ENCODE results near the gene POLR3A.

POLR3A gene

DNA sequence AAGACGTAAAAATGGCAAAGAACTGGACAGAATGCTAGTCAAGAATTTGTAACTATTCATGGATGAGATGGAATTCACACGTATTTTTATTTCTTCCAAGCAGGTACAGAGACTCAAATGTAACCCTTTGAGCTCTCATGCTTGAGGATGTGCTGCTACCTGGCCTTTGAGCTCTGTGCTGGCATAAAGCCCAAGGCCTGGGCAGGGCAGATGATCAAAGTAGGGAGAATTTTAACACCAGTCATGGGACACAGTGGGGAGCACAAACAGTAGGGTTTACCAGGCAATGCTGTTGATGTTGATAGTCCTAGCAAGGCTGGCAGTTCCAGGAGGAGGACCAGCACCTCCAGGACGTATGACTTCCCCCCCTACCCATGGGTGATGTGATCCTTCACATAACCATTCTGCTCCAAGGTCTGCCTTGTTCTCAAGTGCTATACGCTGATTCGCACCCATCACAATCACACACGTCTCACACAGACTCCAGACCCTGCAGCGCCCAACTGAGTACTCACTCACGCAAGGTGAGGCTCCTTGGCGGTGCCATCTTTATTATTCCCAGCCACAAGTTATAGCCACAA lies 54.1 kb downstream of the POLR3A start:
- no peak for DNase-seq

DNA sequence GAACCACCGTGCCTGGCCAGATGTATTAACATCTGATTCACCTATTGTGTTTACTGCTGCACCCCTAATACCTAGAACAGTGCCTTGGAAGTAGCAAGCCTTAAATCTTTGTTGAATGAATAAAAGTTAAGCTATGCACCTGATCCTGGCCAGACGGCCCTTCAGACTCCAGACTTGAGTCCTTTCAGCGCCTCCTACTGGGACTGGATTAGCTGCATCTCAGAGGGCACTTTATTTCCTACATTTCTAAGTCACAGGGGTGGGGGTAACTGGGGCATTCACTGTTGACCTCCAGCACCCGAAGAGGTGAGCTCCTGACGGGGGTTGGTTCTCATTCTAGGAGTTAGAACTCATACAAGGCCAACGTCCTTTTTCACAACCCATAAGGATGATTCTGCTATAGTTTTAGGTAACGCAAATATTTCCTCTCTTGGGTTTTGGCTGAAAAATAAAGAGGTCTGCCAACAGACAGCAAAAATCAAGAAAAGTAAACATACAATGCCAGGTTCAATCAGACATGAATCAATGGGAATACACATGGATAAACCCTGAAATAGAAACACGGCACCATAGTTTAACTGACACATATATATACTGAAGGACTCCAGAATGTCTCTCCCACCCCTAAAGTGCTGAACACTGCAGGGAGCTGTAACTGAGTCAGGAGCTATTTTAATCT lies 54.8 kb downstream of the POLR3A start:
- no peak for DNase-seq

DNA sequence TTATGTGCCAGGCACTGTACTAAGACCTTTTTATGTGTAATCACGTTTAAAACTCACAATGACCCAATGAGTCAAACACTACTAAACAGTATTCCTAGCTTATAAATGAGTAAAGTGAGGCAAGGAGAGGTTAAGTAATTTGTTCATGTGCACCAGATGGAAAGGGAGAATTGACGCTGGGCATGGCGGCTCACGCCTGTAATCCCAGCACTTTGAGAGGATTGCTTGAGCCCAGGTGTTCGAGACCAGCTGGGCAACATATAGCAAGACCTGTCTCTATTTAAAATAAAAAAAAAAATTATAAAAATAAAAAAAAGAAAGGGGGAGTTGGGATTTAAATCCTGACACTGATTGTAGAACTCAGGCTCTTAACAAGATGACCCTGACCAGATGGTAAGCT lies 56.0 kb downstream of the POLR3A start:
- DNase-seq, result no peak

DNA sequence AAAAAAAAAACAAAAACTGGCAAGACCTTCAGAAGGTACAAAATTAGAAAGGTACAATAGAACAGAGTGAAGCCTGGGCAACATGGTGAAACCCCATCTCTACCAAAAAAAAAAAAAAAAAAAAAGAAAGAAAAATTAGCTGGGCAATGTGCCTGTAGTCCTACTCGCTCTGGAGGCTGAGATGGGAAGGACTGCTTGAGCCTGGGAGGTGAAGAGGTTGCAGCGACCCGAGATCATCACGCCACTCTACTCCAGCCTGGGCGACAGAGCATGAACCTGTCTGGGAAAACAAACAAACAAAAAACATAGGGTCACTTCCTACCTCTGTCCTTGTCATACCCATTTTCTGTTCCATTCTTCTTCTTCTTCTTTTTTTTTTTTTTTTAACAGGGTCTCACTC lies 57.2 kb downstream of the POLR3A start:
- DNase-seq, result no peak

DNA sequence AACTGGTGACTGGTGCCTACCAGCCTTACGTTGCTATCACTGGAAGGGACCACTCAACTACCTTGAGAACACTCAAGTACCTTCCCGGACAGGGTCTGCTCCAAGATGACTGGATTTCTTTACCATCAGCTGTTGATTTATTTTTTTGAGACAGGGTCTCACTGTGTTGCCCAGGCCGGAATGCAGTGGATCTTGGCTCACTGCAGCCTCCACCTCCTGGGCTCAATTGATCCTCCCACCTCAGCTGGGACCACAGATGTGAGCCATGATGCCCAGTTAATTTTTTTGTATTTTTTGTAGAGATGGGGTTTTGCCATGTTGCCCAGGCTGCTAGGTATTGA lies 57.5 kb downstream of the POLR3A start:
- DNase-seq, result no peak

DNA sequence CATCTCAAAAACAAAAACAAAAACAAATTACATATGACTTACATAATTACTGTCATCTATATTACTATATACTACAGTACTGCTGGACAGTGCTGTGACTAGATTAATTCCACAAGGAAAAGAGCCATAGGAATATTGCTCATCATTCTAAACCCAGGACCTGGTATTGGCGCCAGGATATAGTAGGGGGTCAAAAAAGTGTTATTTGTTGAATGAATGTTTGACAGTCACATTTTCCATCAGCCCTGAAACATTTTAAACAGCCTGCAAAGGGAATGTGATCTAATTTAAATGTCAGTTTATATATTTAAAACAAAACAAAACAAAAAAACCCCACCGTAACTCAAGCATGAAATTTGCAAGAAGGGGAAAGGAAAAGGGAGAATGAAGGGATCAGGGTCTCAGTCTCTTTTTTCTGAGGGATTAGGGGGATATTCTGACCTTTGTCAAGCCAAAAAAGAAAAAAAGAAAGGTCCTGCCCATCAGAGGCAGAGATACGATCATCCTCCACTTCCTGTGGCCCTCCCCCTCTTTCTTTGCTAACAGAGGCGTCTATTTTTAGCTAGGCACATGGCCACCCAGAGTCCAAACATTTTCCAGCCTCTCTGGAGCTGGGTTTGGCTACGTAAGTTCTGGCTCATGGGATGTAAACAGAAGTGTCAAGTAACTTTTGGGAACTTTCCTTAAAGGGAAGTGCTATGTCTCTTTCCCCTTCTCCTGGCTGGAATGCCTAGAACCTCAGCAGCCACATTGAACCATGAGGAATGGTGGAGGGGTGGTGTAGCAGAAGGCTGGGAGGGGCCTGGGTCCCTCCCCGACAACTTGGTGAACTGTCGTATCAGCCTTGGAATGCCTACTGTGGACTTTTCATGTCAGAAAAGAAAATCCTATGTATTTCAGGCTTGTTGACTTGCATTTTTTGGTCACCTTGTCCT lies 58.2 kb downstream of the POLR3A start:
- DNase-seq, result no peak

DNA sequence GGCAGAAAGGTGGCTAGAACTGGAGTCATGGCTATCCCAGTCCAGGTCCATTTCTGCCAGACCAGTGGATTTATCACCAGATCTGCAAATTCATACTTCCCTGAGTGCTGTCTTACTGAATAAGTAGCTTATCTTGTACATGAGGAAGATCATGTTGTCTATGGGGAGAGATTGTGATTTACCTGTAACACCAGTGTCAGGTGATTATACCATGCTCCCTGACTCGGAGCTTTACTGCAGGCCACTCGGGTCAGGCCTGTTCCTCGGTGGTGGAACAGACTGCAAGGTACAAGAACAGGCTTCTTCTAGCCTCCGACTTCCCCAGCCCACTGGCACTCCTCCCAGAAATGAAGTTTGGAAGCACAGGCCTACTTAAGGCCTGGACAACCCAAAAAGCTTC lies 60.2 kb downstream of the POLR3A start:
- no peak for DNase-seq

DNA sequence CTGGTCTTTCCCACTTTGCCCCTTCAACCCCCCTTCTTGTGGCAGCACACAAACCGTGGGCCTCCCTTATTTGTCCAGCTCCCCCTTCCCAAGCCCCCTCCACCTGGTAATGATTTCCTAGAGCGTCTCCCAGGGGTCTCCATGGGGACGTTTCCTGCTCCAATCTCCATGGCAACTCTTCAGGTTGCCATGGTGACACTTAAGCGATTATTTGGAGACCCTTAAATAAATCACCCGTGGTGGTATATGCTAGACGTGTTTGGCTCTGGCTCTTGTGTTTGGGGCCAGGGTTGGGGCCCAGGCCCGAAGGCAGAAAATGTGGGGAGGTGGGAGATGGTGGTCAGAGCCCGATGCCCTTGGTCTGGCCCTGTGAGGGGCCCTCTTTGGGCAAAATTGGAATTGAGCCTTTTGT lies 61.7 kb downstream of the POLR3A start:
- no peak for DNase-seq

DNA sequence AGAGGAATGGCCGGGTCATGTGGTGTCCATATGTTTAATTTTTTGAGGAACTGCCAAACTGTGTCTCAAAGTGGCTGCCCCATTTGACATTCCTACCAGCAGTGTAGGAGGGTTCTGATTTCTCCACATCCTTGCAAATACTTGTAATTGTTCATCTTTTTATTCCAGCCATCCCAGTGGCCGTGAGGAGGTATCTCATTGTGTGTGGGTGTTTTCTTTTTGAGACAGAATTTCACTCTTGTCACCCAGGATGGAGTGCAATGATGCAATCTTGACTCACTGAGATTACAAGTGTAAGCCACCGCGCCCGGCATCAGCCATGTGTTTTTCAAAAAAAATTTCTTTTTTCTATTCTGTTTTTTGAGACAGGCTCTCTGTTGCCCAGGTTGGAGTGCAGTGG lies 64.0 kb downstream of the POLR3A start:
- no peak for DNase-seq

DNA sequence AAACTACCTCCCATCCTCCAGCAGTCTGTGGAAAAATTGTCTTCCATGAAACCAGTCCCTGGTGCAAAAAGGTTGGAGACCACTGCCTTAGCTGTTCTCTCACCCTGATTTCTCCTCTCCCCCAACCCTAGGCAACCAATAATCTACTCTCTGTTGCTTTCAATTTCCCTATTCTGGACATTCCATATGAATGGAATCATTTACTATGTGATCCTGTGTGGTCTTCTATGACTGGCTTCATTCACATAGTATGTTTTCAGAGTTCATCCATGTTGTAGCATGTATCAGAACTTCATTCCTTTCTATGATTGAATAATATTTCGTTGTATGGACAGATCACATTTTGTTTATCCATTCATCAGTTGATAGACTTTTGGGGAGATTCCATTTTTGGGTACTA lies 64.5 kb downstream of the POLR3A start:
- DNase-seq, result no peak

DNA sequence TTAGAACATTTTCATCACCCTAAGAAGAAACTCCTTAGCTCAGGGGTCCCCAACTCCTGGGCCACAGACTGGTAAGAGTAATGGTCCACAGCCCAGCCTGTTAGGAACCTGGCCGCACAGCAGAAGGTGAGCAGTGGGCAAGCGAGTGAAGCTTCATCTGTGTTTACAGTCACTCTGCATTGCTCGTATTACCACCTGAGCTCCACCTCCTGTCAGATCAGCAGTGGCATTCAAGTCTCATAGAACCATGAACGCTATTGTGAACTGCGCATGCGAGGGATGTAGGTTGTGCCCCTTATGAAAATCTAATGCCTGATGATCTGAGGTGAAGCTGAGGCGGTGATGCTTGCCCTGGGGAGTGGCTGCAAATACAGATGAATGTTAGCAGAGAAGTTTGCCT lies 65.4 kb downstream of the POLR3A start:
- no peak for DNase-seq

DNA sequence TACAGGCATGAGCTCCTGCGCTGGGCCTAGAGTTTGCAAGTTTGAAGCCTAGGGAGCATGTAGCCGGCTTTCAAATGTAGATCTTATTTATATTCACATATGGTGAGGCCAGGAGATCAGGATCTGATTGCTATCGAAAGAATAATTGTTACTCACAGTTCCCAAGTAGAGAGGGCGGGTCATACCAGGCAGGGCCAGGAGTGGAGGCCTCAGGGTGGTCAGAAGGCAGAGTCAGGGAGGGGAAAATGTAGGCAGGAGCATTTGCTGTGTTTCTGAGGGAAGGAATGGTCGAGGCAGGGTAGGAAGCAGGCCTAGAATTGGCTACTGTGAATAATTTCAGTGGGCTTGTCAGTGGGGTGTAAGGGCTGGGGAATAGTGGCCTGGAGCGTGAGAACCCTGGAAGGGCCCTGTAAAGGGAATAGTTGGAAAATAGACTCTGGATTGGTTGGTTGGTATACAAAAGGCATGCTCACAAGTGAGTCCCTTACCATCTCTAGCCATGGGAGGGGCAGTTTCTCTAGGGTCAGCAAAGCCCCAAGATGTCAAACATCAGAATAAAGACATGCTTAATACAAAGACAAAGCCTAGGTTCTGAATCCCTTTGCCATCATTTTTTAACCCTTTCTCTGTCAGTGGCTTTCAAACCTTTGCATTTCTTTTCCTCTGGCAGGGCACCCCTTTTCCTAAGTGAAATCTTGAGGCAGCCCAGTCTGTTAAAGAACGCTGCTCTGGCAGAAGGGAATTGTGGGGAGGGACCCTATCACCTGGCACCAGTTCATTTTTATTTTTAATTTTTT lies 66.8 kb downstream of the POLR3A start:
- no peak for DNase-seq

DNA sequence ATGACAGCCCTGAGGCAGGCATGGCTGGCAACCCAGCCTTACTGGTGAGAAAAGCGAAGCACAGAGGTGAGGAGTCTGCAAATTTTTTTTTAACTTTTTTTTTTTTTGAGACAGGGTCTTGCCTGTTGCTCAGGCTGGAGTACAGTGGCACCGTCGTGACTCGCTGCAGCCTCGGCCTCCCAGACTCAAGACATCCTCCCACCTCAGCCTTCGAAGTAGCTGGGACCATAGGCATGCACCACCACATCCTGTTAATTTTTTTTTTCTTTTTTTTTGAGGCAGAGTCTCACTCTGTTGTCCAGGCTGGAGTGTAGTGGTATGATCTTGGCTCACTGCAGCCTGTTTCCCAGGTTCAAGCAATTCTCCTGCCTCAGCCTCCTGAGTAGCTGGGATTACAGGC lies 67.6 kb downstream of the POLR3A start:
- DNase-seq, result no peak

DNA sequence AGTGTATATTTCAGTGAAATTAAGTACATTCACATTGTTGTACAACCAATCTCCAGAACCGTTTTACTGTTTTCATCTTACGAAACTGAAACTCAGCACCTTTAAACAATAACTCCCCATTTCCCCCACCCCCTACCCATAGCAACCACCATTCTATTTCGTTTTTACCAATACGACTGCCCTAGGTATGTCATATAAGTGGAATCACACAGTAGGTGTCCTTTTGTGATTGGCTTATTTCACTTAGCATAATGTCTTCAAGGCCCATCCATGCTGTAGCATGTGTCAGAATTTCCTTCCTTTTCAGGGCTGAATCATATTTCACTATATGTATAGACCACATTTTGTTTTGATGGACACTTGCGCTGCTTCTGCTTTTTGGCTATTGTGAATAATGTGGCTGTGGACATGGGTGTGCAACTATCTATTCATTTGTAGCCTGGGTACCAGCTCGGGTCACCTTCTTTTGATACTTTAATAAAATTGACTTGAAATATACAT lies 68.4 kb downstream of the POLR3A start:
- no peak for DNase-seq

DNA sequence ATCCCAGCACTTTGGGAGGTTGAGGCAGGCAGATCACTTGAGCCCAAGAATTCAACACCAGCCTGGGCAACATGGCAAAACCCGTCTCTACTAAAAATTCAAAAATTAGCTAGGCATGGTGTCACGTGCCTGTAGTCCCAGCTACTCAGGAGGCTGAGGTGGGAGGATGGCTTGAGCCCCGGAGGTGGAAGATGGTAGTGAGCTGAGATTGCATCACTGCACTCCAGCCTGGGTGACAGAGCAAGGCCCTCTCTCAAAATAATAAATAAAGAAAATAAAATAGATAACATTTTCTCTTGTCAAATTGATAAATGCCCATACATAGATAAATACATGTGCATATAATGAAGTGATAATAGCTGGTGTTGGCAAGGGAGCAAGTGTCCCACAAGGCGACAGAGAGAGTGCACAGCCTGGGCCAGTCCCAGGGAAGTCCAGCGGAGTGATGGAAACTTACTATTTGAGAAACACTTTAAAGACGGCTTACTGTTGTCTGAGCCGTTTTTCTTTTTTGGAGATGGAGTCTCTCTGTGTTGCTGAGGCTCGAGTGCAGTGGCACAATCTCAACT lies 69.3 kb downstream of the POLR3A start:
- no peak for DNase-seq

DNA sequence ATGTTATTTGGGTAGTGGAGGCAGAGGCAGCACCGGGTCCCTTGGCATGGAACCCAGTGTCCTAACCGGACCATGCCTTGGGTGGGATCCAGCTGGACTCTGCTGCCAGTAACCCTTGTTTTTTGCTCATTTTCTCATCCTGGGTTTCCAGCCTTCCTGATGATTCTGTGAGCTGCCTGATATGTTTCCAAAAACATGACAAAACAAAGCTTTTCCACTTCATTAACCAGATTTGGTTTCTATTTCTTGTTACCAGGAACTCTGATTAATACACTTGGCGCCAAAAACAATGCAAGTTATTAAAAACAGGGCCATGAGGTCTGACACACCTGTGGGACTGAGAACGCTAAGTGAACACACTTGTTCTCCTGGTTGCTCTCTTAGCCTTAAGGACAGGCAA lies 69.9 kb downstream of the POLR3A start:
- DNase-seq, result no peak

DNA sequence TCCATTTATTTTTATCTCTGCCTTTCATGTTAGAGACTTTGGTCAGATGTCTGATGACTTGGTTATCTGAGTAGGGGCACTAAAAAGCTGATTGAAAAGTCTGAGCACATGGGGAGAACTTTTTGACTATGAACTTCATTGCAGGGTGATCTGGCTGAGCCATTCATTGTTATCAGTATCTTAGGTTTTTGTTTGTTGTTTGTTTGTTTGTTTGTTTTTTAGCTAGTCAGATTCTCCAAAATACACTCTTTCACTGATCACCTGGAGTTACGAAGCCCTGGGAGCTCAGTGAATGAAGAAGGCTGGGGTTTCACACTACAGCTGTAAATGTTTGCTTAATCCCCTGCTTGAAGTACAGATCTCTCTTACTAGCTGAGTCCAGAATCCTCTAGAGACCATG lies 74.2 kb downstream of the POLR3A start:
- no peak for DNase-seq

DNA sequence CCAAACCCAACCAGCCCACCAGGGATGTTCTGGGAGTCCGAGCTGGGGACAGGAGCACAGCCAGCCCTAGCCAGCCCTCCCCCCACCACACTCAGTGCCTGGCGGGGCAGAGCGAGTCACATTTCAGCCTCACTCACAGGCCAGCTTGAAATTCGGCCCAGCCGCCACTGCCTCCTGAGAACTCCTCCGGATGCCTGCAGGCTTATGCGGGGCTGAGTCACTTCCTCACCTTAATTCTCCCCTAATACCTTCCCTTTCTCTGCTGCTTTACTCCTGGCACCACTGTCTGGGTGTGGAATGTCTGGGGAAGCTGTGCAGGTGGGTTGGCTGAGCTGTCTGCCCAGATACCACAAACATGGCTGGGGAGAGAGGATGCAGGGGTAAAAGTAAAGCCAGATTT lies 80.1 kb downstream of the POLR3A start:
- no peak for DNase-seq

DNA sequence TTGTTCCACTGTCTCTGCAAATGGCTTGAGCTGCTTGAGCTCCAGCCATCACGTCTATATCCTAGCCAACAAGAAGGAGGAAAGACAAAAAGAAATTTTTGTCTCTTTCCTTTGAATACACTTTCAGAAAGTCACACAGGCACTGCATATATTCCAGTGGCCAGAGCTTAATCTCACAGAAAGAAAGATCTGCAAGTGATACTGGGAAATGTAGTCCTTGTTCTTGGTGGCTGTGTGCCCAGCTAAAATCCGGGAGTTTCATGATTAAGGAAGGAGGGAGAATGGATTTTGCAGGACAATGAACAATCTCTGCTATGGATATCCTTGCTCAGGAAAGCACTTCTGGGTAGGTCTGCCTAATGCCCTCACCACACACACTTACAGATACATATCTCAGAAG lies 83.2 kb downstream of the POLR3A start:
- DNase-seq, result no peak

DNA sequence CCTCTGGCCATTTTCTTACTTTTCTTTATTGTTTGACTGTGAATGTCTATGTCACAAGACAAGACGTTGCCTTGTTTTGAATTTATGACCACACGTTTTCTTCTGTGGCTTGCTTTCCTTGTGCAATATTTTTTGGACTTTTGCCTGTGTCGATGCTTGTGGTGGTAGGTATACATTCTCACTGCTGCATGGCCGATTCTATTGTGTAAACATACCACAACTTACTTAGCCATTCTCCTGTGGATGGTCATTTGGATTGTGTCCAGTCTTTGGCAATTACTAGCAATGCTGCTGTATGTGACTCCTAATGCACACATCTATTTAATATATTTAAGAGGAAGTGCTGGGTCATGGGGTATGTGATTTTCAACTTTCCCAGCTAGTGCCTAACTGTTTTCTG lies 84.8 kb downstream of the POLR3A start:
- no peak for DNase-seq

DNA sequence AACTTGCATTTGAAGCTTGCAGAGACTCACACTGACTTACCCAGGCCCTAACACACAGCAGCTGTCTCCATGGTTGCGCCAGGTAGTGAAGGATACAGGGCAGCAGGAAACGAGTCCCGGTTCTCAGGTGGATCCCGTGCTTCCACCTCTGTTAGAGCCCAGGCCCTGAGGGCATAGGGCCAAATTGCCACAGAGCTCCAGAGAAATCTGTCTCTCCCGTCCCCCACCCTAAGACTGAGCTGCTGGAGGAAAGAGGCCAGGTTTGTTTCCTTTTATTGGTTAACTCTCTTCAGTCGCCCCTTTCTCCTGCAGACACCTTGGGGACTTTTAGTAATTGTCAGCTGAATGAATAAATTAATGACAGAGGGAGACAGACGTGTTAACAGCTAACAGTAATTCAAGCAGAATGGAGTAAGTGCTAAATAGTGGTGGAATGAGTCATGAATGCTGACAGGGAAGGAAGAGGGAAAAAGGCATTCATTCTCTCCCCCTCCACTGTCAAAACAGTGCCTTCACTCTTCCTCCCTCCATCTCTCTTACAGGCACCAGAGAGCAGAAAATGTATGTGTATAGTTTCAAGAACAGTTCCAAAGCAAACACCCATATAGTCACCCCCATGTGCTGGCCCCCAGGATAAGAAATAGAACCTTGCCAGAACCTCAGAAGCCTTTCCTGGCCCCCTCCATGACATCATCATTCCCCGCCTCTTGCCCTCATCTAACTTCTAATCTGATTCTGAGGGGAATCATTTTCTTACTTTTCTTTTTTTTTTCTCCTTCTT lies 86.0 kb downstream of the POLR3A start:
- DNase-seq, result no peak

DNA sequence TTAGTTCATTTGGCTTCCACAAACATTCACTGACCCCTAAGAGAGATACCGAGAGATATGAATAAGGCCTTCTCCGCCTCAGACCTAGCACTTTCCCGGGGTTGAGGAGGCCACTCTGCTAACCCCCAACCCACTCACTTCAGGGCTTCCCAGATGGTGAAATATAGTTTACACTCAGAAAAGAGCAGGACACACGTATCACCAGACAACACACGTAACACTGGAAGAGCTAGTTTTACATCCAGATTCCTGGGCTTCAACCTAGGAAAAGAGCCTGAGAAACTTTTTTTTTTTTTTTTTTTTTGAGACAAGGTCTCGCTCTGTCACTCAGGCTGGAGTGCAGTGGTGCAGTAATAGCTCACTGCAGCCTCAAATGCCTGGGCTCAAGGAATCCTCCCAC lies 87.5 kb downstream of the POLR3A start:
- no peak for DNase-seq
